K562 (cell line): ENCODE measurements around the gene LRRTM4. TPM values are rescaled to one million over a fixed set of nuclear protein-coding genes. Genes with fewer than 3 reads are reported as not detected.

Source experiments
- CEBPG ChIP-seq, 3 experiments: fragments of 200-800 bp in 1 of 3; sonication (Bioruptor generic) in 1 of 3; sonication (generic) in 1 of 3; formaldehyde crosslinking in 1 of 3; IDR thresholded peaks in 2 of 3; conservative IDR thresholded peaks in 1 of 3; 2 replicates each; pipeline versions ENCODE4 v1.6.1 to v1.8.0; 2016 to 2022; ENCODE audit warnings: missing compliant biosample characterization in 2 of 3, missing genetic modification characterization in 2 of 3, mild to moderate bottlenecking in 1 of 3, missing genetic modification reagents in 1 of 3
- CREM ChIP-seq: IDR thresholded peaks from 2 replicates; pipeline ENCODE4 v1.6.1; 2014; ENCODE audit warnings: antibody characterized with exemption, low read depth
- KAT7 ChIP-seq: sonication (generic); formaldehyde crosslinking; IDR thresholded peaks from 2 replicates; pipeline ENCODE4 v1.8.0; 2022; ENCODE audit warnings: missing genetic modification reagents, mild to moderate bottlenecking, borderline replicate concordance
- TAF15 ChIP-seq: fragments of 200-400 bp; formaldehyde crosslinking; IDR thresholded peaks from 2 replicates; pipeline ENCODE4 v1.6.1; 2017; ENCODE audit warnings: mild to moderate bottlenecking, low read depth, low read length, moderate library complexity
- ZNF3 ChIP-seq: fragments of 250-450 bp; sonication (Bioruptor Pico); IDR thresholded peaks from 2 replicates; pipeline ENCODE4 v1.5.0; 2021; ENCODE audit warnings: mild to moderate bottlenecking, moderate library complexity
- ZNF75A ChIP-seq: fragments of 450-650 bp; formaldehyde crosslinking; IDR thresholded peaks from 2 replicates; pipeline ENCODE4 v1.4.0; 2020; ENCODE audit warnings: mild to moderate bottlenecking
- polyA plus RNA-seq, 8 experiments: library from polyadenylated mRNA; depleted of rRNA in 4 of 8; stranded (reverse) in 5 of 8; unstranded in 3 of 8; fragments of >200 nt; fragmentation: Nextera tagmentation in 2 of 8; fragmentation: Illumina TruSeq in 1 of 8; extraction: Ambion mirVana in 2 of 8; extraction: Trizol in 1 of 8; gene quantifications; 2 replicates each; pipeline versions ENCODE4 v1.2.1 to v1.2.3, GENCODE V29; 2011 to 2014; ENCODE audit warnings: inconsistent platforms in 1 of 8, missing spikeins in 1 of 8
- total RNA-seq, 7 experiments: library from RNA; depleted of rRNA in 6 of 7; stranded (reverse); fragments of >200 nt in 6 of 7; fragmentation: Illumina TruSeq in 2 of 7; extraction: Trizol in 2 of 7; gene quantifications; 2 replicates each; pipeline versions ENCODE4 v1.2.1 to v1.2.3, GENCODE V29; 2011 to 2021; ENCODE audit warnings: low replicate concordance in 1 of 7
- TF ChIP-seq, protein P1 (sequence below): fragments of 150-350 bp; IDR thresholded peaks from 2 replicates; pipeline ENCODE4 v1.6.1; 2014; ENCODE audit warnings: low read depth, mild to moderate bottlenecking, low read length, borderline replicate concordance
- TF ChIP-seq, protein P2 (sequence below): sonication (generic); formaldehyde crosslinking; IDR thresholded peaks from 2 replicates; pipeline ENCODE4 v1.8.1; 2023; ENCODE audit warnings: mild to moderate bottlenecking, missing genetic modification reagents

The LRRTM4 gene
- total and polyA plus RNA-seq, 9 of the 15 experiments (the other 6 are each of a cell fraction or from before 2014, with no cell fraction given) = 0.04 TPM; not detected in 6

DNA sequence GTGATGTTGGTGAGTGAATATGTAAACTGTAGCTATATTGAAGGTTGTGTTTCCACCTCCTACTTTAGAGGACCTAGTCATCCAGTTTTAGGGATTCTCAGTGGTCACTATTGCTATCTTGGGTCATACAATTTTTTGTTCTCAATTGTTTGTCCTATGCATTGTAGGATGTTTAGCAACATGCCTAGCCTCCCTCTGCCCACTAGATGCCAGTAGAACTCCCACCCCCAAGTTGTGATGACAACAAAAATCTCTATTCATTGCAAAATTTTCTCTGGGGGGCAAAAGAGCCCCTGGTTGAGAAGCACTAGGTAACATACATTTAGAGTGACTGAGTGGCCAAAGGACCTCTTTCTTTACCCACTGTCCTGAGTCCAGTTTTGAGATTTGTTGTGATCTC lies 87.3 kb downstream of the LRRTM4 start (continued):
- no peak for TF ChIP-seq ZNF3
- TF ChIP-seq KAT7 (CRISPR knock-in tag) = no peak
- no peak for TF ChIP-seq ZNF75A
- TF ChIP-seq, protein P1, sequence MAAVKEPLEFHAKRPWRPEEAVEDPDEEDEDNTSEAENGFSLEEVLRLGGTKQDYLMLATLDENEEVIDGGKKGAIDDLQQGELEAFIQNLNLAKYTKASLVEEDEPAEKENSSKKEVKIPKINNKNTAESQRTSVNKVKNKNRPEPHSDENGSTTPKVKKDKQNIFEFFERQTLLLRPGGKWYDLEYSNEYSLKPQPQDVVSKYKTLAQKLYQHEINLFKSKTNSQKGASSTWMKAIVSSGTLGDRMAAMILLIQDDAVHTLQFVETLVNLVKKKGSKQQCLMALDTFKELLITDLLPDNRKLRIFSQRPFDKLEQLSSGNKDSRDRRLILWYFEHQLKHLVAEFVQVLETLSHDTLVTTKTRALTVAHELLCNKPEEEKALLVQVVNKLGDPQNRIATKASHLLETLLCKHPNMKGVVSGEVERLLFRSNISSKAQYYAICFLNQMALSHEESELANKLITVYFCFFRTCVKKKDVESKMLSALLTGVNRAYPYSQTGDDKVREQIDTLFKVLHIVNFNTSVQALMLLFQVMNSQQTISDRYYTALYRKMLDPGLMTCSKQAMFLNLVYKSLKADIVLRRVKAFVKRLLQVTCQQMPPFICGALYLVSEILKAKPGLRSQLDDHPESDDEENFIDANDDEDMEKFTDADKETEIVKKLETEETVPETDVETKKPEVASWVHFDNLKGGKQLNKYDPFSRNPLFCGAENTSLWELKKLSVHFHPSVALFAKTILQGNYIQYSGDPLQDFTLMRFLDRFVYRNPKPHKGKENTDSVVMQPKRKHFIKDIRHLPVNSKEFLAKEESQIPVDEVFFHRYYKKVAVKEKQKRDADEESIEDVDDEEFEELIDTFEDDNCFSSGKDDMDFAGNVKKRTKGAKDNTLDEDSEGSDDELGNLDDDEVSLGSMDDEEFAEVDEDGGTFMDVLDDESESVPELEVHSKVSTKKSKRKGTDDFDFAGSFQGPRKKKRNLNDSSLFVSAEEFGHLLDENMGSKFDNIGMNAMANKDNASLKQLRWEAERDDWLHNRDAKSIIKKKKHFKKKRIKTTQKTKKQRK = no peak
- no peak for TF ChIP-seq CEBPG (CRISPR knock-in tag; IDR thresholded peaks at IDR 0.05)
- TF ChIP-seq CEBPG (tag; conservative IDR thresholded peaks at IDR 0.05 in 1 of 2, IDR thresholded peaks at IDR 0.05 in 1 of 2) = no peak
- TF ChIP-seq TAF15 = no peak
- no peak for TF ChIP-seq CREM
- TF ChIP-seq, protein P2, sequence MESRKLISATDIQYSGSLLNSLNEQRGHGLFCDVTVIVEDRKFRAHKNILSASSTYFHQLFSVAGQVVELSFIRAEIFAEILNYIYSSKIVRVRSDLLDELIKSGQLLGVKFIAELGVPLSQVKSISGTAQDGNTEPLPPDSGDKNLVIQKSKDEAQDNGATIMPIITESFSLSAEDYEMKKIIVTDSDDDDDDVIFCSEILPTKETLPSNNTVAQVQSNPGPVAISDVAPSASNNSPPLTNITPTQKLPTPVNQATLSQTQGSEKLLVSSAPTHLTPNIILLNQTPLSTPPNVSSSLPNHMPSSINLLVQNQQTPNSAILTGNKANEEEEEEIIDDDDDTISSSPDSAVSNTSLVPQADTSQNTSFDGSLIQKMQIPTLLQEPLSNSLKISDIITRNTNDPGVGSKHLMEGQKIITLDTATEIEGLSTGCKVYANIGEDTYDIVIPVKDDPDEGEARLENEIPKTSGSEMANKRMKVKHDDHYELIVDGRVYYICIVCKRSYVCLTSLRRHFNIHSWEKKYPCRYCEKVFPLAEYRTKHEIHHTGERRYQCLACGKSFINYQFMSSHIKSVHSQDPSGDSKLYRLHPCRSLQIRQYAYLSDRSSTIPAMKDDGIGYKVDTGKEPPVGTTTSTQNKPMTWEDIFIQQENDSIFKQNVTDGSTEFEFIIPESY (CRISPR knock-in tag) = no peak
